Fibroblast of skin of back (primary cell): ENCODE data around the gene COA7.
A peak's percentile ranks its signal among the peaks of the same experiment; 100 is the strongest.

ENCODE experiments used
- DNase-seq: peaks from one replicate; pipeline ENCODE4 v3.0.0-alpha.2; 2013

COA7 gene

DNA sequence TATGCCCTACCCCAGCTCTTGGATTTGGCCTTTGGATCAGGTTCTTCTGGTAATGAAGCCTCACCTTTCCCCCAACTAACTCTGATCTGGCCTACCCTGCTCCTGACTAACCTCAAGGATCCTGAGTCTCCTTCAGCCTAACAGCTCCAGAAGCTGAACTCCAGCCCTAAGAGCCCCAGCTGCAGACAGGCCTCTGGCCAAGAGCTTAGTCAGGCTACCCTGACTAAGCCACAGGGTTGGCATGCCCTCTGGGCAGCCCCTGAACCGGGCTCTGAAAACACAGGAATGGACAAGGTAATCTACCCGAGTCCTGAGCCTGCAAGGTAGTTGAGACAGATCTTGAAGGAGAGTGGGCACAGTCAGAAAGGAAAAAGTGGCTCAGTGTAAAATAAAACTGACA, 29.4 kb downstream of the COA7 start:
- DNase-seq = no peak

DNA sequence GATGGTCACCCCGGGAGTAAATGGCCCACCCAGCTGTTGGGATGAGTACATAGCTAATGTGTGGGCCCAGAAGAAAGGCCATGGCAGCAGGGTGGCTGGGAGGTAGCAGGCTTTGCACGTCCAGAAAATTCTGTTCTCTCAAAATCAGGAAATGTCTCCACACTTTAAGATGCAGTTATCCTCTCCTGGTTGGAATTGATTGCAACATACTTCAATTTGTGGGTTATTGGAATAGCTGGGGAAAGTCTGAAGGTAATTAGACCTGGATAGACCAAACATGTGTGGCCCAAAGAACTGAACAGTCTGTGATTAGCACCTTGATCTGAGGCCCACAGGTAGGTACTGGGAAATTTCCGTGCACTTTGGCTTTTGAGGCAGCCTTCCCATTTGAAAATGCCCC, 30.2 kb downstream of the COA7 start:
- no peak for DNase-seq

DNA sequence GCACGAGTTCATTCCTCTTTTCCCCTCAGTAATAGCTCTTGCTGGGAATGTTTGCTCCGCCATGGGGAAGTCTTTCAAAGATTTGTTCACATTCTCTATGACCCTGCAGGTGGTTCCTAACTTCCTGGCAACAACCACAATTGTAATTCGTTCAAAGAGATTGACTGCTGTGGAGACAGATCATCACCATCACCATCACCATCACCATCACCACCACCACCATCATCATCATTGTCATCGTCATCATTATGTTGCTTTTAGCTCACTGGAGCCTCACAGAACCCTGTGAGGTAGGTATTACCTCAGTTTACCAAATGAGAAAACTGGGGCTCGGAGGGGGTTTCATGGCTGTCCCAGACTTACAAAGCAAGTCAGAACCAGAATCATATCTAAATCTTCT, 30.9 kb downstream of the COA7 start:
- no peak for DNase-seq

DNA sequence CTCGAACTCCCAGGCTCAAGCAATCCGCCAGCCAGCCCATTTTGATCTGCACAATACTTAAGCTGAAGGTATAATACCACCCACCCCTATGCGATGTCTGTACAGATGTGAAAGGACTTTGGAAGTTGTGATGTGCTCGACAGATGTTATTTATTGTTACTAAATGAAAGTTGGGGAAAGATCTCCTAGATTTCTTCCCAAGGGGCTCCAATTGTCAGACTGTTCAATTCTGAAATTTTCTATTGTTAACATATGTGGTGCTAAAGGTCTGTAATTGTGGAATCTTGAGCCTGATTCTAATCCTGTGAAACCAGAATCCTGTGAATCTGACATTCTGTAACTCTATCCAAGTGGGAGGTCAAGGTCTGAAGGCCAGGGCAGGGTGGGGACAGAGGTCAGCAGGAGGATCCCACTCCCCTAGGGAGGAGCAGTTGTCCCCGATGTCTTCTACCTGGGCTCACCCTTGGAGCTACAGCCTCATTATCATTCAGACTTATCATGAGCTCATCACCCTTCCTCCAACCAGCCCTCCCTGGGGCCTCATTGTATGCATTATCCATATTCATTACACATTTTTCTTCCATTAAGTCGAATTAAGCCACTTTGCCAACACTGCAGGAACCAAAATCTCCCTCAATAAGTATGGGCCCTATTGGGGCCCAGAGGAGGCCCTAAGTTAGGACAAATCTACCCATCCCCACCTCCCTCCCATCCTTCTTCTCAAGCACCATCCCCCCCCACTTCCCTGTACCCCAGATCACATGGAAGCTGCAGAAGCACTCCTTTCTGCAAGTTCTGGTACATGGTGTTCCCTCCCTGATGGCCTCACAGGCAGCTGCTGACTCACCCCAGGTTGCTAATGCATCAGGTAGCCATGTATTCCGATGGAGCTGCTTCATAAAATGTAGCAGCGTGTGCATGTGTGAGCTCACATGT, 32.9 kb downstream of the COA7 start:
- no peak for DNase-seq

DNA sequence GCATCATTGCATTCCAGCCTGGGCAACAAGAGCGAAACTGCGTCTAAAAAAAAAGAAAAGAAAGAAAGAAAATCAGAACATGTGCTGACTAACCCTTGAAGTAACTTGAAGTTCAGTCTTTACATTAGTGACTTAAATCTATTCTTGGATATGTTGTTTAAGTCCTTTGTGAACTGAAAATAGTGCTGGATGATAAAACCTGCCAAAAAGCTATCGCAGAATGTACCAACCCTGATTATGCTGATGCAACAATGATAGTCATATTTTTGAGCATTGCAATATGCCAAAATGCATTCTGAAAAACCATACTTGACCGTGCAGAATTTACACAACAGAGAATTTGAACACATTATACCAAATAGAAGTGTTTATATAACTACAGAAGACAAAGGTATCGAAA, 34.4 kb downstream of the COA7 start:
- no peak for DNase-seq

DNA sequence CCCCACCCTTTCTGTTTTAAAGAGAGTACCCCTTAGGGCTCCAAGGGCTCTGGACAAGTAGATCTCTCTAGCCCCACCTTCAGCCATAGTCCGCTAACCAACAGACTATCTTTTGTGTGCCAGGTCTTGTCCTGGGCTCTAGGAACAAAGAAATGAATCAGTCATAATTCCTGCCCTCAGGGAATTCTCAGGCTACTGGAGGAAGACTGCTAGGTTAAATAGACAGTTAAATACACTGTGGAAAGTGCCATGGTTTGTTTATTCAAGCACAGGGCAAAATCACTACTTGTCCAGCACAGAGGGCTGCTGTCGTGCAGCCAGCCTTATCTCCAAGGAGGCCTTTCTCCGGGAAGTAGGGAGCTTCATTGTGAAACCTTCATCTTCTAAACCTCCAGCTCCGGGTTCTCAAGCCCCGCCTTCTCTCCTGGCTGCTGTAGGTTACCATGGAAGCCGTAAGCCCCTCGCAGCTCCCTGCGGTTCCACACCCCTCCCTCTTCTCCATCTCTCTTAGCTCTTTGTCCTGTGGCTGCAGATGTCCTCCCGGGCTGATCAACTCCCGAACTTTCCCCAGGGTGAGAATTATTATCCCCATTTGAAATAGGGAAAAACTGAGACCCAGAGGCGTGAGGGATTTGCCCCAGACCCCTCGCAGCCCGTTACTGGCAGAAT, 35.4 kb downstream of the COA7 start:
- DNase-seq = peak; percentile 71

DNA sequence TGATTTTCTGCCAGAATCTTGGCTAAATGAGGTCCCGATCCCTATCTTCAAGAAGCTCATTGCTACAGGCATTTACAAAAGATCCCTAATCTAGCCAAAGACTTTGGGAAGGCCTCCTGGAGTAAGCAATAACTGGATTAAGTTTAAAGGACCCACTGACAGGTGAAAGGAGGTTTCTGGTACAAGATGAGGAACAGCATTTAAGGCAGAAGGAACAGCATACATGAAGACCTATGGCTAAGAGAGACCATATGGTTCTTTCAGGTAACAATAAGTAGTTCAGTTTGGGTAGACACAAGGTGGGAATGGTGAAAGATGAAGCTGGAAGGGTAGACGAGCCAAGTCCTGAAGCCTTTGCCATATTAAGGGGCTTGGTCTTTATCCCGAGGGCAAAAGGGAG, 37.3 kb downstream of the COA7 start:
- no peak for DNase-seq

DNA sequence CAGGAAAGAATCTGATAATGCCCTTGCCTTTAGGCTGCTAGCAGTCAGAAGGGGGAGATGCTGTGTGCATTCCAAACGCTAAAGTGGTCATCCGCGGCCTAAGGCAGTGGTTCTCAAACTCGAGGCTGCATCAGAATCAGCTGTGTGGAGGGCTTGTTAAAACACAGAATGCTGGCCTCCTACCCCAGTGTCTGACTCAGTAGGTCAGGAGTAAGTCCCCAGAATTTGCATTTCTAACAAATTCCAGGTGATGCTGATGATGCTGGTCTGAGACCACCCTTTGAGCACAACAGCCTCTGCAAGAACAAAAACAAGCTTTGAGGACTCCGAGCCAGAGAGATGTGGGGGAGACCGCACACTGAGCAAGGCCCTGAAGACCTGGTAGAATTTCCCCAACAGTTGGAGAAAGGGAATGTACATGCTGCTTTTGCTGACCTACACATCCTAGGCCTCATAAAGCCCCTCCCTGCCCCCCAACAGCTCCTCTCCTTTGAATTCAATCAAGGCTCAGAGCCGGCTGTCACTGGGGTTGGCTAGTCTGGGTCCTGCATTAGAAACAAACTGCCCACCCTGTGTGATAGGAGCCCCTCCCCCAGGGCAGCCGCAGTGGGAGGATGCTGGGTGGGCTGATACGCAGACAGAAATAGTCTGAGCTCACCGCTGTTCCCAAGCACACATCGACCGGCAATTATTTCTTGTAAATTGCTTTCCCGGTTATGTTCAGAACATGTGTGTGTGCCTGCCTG, 38.1 kb downstream of the COA7 start:
- DNase-seq = no peak

DNA sequence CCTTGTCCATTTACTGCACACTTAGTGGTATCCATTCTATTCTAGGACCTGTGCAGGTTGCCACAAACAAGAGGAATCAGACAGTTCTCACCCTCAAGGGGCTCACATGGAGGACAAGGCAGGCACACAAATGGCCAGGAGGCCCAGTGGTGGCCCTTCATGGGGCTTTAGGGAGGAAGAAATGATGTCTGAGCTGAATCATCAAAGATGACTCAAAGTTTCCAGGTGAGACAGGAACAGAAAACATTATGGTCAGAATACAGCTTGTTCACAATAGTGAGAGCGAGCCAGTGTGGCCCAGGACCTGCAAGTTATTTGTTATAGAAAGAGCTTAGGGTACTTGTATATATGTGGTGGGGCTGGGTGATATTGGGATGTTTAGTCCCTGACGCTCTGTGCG, 38.8 kb downstream of the COA7 start:
- DNase-seq = no peak

DNA sequence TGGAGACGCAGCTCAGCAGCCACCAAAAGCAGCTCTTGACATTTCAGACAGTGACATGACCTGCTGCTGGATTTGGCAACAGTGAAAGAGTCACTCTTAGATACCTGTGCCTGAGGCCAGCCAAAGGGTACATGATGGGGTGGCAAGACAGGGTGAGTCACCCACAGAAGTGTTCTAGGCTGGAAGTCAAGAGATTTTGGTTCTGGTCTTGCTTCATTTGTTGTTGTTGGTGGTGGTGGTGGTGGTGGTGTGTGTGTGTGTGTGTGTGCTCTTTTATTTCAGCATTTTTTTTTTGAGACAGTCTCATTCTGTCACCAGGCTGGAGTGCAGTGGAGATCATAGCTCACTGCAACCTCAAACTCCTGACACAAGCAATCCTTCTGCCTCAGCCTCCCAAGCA, 39.4 kb downstream of the COA7 start:
- no peak for DNase-seq

DNA sequence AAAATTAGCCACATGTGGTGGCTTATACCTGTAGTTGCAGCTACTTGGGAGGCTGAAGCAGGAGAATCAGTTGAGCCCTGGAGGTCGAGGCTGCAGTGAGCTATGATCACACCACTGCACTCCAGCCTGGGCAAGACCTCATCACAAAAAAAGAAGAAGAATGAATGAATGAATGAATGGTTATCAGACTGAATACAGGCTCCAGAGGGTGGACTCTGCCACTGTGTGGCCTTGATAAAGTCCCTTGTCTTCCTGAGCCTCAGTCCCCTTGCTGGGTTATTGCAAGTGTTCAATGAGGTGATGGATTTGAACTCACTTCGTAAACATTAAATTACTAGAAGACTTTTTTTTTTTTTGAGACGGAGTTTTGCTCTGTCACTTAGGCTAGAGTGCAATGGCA, 40.4 kb downstream of the COA7 start:
- DNase-seq = no peak

DNA sequence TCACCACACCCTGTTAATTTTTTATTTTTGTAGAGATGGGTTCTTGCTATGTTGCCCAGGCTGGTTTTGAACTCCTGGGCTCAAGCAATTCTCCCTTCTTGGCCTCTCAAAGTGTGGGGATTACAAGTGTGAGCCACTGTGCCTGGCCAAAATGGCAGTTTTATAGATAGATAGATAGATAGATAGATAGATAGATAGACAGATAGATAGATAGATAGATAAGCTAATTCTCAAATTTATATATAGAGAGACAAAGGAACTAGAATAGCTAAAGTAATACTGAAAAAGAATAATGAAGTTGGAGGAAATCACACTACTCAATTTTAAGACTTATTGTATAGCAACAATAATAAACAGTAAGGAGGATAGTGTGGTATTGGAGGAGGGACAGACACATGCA, 44.1 kb downstream of the COA7 start:
- no peak for DNase-seq

DNA sequence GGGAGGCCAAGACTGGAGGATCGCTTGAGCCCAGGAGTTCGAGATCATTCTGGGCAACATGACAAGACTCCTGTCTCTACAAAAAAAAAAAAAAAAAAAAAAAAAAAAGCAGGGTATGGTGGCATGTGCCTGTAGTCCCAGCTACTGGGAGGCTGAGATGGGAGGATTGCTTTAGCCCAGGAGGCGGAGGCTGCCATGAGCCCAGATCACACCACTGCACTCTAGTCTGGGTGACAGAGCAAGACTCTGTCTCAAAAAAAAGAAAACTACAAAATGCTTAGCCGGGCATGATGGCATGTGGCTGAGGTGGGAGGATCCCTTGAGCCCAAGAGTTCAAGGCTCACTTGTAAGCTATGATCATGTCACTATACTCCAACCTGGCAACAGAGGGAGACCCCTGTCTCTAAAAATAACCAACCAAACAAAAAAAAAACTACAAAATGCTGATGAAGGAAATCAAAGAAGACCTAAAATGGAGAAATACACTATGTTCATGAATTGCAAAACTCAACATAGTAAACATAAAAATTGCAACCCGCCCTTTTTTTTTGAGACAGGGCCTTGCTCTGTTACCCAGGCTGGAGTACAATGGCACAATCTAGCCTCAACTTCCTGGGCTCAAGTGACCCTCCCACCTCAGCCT, 44.8 kb downstream of the COA7 start:
- DNase-seq = no peak

DNA sequence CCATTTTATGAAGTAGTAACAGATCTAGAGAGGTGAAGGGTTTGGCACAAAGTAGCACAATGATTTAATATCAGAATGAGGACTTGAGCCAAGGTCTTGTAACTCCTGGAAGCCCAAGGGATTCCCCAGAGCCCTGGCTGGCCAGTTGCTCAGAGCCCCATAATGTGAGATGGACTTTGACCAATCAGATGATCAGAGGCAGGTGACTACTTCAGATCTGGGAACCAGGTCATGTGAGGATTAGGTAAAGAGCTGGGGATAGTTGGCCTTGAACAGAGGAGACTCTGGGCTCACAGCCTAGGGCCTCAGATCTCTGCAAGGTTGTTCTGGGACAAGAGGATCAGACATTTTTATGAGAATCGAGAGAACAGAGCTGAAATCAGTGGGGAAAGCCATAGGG, 46.2 kb downstream of the COA7 start:
- no peak for DNase-seq

DNA sequence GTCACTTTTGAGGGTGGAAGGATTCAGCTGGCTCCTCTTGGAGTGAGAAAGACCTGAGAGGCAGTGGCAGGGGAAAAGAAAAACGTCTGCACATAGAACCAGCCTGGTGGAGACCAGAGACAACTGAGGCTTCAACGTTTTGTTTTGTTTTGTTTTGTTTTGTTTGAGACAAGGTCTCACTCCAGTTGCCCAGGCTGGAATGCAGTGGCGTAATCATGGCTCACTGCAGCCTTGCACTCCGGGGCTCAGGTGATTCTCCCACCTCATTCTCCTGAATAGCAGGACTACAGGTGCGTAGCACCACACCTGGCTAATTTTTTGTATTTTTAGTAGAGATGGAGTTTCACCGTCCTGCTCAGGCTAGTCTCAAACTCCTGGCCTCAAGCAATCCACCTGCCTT, 52.9 kb downstream of the COA7 start:
- DNase-seq = no peak

DNA sequence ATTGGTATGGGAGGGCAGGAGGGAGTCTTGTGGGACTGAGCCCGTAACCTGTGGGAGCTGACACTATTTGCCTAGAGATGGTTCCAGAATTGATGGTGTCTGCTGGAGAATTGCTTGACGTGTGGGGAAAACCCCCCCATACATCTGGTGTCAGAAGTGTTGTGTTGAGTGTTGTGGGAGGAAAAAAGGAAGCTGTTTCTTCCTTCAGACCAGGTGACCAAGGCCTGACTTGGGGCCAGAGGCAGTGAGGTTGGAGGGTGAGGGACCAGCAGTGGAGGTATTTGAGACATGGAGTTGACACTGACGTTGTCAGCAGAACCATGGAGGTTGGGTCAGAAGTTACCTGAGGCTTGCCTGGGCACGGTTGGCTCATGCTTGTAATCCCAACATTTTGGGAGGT, 56.8 kb downstream of the COA7 start:
- DNase-seq = no peak

DNA sequence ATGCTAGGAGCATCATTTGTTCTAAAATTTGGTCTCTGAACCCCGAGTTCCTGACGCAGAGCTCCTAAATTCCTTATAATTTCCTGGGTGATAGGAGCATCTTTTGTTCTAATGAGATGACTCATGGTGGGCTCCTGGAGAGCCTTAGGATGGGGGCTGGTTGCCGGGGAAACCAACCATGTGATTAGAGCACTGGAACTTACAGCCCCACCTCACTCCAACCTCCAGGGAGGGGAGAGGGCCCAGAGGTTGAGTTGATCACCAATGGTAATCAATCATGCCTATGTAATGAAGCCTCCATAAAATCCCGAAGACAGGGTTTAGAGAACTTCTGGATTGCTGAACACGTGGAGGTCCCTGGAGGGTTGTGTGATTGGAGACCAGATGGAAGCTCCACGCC, 57.5 kb downstream of the COA7 start:
- no peak for DNase-seq

DNA sequence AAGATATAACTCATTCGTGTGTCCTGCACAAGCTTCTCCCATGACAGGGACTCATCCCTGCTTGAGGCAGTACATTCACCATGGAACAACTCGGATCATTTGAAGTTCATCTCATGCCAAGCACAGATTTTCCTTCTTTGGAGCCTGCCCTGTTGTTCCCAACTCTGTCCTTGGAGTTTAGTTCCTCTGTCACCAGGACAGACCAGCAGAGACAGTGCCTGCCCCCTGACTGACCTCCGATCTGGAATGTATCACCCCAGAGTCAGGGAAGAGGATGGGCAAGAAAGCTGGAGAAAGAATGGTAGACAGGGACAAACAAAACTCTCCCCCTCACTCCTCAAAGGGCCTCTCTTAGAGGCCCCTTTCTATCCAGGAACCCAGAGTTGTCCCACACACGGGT, 60.2 kb downstream of the COA7 start:
- no peak for DNase-seq

DNA sequence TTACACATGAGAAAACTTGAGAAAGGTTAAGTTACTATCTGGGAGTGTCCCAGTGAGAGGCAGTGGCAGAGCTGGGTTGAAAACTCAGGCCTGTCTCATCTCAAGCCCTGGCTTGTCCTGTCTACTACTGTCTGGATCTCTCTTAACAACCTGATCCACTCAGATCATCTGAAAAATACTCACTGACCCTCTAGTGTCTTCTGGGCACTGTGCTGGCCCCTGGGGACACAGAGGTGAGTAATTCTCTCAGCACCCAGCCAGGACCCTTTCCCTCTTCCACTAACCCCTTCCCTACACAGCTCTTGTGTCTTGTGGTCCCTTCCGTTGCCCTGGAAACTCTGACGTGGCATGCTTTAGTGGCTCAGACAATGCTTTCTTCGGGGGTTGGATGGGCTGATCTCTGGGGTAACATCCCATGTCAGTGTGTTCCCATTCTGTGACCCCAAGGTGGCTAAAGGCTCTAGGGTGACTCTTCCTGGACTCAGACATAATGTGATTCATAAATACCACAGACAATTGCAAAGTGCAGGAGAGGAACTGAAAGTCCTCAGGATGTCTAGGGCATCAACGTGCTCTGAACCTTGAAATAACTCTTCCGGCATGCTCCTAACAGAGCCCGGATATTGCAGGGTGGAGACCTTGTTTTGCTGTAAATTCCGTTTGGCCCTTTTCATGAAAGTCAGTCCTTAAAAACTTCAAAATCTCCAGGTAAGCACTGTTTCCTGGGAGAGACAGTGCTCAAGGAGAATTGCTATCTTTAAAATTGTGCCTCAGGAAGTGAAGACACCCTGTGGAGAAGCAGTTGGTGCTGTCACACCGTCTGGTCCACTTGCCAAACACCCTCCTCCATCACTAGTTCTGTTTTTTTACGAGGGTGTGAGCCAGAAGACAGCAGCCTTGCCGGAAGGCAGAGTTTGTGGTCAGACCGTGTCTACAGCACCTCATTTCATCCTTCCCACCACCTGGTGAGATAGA, 61.1 kb downstream of the COA7 start:
- DNase-seq = no peak

DNA sequence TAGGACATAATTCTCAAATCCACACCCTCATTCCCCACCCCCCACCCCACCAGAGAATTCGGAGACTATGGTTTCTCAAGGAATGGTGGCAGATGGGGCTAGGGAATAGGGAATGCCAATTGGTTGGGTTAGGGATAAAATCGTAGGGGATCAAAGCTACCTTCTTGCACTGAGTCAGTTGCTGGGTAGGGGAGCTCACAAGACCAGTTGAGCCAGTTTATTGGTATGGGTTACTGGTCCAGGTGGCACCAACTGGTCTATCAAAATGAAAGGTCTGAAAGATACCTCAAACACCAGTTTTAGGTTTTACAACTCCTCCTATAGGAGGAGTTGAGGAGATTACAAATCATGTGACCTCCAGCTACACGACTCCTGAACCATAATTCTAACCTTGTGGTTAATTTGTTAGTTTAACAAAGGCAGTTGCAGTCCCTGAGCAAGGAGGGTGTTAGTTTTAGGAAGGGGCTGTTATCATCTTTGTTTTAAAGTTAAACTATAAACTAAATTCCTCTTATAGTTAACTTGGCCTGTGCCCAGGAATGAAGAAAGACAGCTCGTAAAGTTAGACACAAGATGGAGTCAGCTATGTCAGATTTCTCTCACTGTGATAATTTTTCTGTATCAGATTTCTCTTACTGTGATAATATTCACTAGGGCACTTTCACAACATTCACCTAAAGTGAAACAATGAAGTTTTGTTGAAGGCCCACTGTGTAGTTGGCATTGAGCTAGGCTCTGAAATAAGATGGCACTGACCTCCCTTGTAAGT, 62.6 kb downstream of the COA7 start:
- no peak for DNase-seq
